Heart right ventricle (tissue), 16 donors: ENCODE measurements around the gene DHX58. TPM values are rescaled to one million over a fixed set of nuclear protein-coding genes. Genes with fewer than 3 reads are reported as not detected.

Experiments used
- ATAC-seq, 8 donors: fragments of 200-7000 bp; cut with Tn5 transposase; one replicate each; pipeline ENCODE4 v1.9.1; 2020; ENCODE audit warnings: mild to moderate bottlenecking in 8 of 8, moderate library complexity in 8 of 8, moderate number of reproducible peaks in 1 of 8
- DNase-seq, 2 donors: peaks; one replicate each; pipeline ENCODE4 v3.0.0-alpha.2; 2020
- H3K27ac ChIP-seq, 10 donors: fragments of 200-600 bp; sonication (generic) in 2 of 10; one replicate each; pipeline versions ENCODE4 v1.5.0 to v1.8.0; 2020 to 2022; ENCODE audit warnings: mild to moderate bottlenecking in 3 of 10
- H3K27me3 ChIP-seq, 7 donors: fragments of 200-600 bp; one replicate each; pipeline ENCODE4 v1.8.0; 2021 to 2022; ENCODE audit warnings: mild to moderate bottlenecking in 2 of 7
- H3K36me3 ChIP-seq, 9 donors: fragments of 200-600 bp; sonication (generic) in 1 of 9; one replicate each; pipeline versions ENCODE4 v1.5.0 to v1.8.0; 2020 to 2022; ENCODE audit warnings: mild to moderate bottlenecking in 2 of 9
- H3K4me1 ChIP-seq, 9 donors: fragments of 200-600 bp; sonication (generic) in 1 of 9; one replicate each; pipeline versions ENCODE4 v1.5.0 to v1.8.0; 2020 to 2022; ENCODE audit warnings: mild to moderate bottlenecking in 4 of 9
- H3K4me3 ChIP-seq, 10 donors: fragments of 200-600 bp; sonication (generic) in 2 of 10; one replicate each; pipeline versions ENCODE4 v1.5.0 to v1.8.0; 2020 to 2022; ENCODE audit warnings: mild to moderate bottlenecking in 7 of 10, moderate library complexity in 2 of 10
- H3K9me3 ChIP-seq, 11 donors: fragments of 200-600 bp in 10 of 11; sonication (generic) in 2 of 11; one replicate each; pipeline versions ENCODE4 v1.5.0 to v1.8.0; 2013 to 2022; ENCODE audit warnings: mild to moderate bottlenecking in 2 of 11, control low read depth in 1 of 11, moderate library complexity in 1 of 11
- WGBS, 2 donors: extraction: QIAGEN DNeasy Blood & Tissue Kit; methylation state at CpG; one replicate each; pipeline ENCODE4 v1.1.7; 2013; ENCODE audit warnings: inconsistent platforms in 1 of 2; 5-methylcytosine and 5-hydroxymethylcytosine counted together
- intact Hi-C, 10 donors: fragments of 100-400 bp; cut with DNase I; formaldehyde crosslinking; loops; one replicate each; pipeline versions ENCODE4 v1.11.1 to v1.14.2; 2022
- long read RNA-seq, 3 donors: library from polyadenylated mRNA; unstranded; transcript quantifications; one replicate each; pipeline ENCODE4 v2.0.0, GENCODE V29; 2020 to 2021
- polyA plus RNA-seq, 2 donors: library from polyadenylated mRNA; stranded (reverse); fragments of 200-250 nt; gene quantifications; one replicate each; pipeline ENCODE4 v1.2.3, GENCODE V29; 2013
- total RNA-seq, 10 donors: library from RNA; stranded (reverse); fragmentation: NEBNext Ultra II Directional in 3 of 10; extraction: Animal tissue kit (Norgen Biotek cat#: 25700) in 3 of 10; gene quantifications; one replicate each; pipeline versions ENCODE4 v1.2.1 to v1.2.4, GENCODE V29; 2021 to 2023
- TF ChIP-seq, protein P1 (sequence below), 9 donors: fragments of 200-600 bp; sonication (generic) in 2 of 9; IDR thresholded peaks; one replicate each; pipeline versions ENCODE4 v1.5.0 to v1.8.0; 2021 to 2022; ENCODE audit warnings: antibody characterized with exemption in 9 of 9, mild to moderate bottlenecking in 5 of 9, moderate library complexity in 1 of 9
- donor health status: Arrhythmogenic right ventricular cardiomyopathy.
- donor health status: ischemic (EF 13 %, LVEDD 7.1; RV severe dilation, severe dysfunction).
- donor health status: healthy with polysubstance abuse.
- donor health status: DM: no; HTN: yes; CAD: no.
- donor health status: DM: no; HTN: no; CAD: no.
- donor health status: ischemic (EF 25% LVEDD 6.9; RV normal size, moderate dysfunction).
- donor health status: ischemic (EF 25% LVEDD 5.7; RV mildly dilated, moderate dysfunction).
- donor health status: healthy.
- donor health status: DM: yes; HTN: yes; CAD: no.
- donor health status: Ischemic cardiomyopathy.
- donor health status: ischemic (EF 35%, LVEDD 5.7; RV mildly dilated, moderate dysfunction).
- donor health status: nonischemic (EF 11% LVEDD 7.7; RV severe dilation, severe dysfunction).
- donor health status: DM: yes; HTN: yes; CAD: no.
- donor health status: PGD.
- donor health status: ischemic (EF 29% LVEDD 5.4; RV normal size, mild dysfunction).
- donor health status: nonischemic (EF 23%, LVEDD 6.1; RV moderate dilation, normal function).

Gene DHX58
- total RNA-seq (1 to 10 TPM; 2.2 to 8.4 (median 4.0) TPM), polyA plus RNA-seq (10 to 100 TPM in 1 of 2 donors, 1 to 10 TPM in 1; 3.4 to 16.9 TPM)
- long read RNA-seq, donor 1, partial matches to known transcripts = 2 of 4 reads
- long read RNA-seq, donor 1, other reads (novel, unspliced or antisense) = 0 of 4 reads
- long read RNA-seq, donor 2, partial matches to known transcripts = 0 of 3 reads
- long read RNA-seq, donor 2, other reads (novel, unspliced or antisense) = 2 of 3 reads
- long read RNA-seq, donor 3, partial matches to known transcripts = 2 of 4 reads
- long read RNA-seq, donor 3, other reads (novel, unspliced or antisense) = 1 of 4 reads

DNA sequence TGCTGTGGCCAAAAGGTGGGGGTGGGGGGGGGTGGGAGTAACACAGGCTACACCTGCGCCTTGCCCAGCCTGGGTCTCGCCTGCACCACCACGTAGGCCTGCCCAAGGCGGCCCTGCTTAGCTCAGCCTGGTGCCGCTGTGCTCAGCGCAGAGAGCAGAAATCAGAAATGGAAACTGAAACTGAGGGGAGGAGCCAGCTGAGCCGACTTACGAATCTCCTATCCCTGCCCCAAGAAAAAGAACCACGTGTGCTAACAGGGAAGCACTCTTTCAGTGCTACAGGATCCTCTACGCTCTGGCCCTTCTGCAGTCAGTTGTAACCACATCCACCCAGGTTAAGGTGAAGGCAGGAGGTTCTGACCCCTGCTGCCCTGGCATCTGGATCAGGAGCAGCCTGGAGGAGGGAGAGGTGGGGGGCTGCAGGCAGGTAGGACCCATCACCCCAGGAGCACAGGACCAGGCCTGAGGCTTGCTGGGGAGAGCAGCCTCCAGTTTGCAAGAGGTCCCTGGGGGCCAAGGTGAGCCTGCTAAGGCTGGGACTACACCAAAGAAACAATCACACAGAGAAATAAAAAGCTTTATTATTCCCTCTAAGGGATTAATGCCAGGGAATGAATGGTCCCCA is at the start of gene DHX58:
Gene DHX58 (minus strand): TSS at position 163 of the 625 bp plus-strand sequence. CDS start 822 bp downstream, outside the sequence.
- 24 to 33% methylated on average over 10 of the region's 10 CpGs for WGBS, 2 donors
- Histone ChIP-seq H3K9me3 (no peaks in the 10 kb centered on the region), H3K27me3 (no peaks in the 10 kb centered on the region), H3K36me3 (peaks cover 0 to 77% (median 0%) of the 10 kb centered on the region in 9 donors), H3K4me1 (peaks cover 7 to 37% (median 17%) of the 10 kb centered on the region in 9 donors), H3K4me3 (peak within 1 kb of the TSS; percentile 16 to 69 (median 62)), H3K27ac (peak within 1 kb of the TSS; percentile 69 to 93 (median 90))
- DNase-seq (peak; percentile 56 to 82), ATAC-seq (peak; percentile 65 to 93 (median 85))
- intact Hi-C loops = loop anchor here in 2 of 10 donors (5.0 kb wide), 2 partner anchors 45 to 85 kb away; no protein-coding TSS in a partner anchor
- TF ChIP-seq, protein P1, sequence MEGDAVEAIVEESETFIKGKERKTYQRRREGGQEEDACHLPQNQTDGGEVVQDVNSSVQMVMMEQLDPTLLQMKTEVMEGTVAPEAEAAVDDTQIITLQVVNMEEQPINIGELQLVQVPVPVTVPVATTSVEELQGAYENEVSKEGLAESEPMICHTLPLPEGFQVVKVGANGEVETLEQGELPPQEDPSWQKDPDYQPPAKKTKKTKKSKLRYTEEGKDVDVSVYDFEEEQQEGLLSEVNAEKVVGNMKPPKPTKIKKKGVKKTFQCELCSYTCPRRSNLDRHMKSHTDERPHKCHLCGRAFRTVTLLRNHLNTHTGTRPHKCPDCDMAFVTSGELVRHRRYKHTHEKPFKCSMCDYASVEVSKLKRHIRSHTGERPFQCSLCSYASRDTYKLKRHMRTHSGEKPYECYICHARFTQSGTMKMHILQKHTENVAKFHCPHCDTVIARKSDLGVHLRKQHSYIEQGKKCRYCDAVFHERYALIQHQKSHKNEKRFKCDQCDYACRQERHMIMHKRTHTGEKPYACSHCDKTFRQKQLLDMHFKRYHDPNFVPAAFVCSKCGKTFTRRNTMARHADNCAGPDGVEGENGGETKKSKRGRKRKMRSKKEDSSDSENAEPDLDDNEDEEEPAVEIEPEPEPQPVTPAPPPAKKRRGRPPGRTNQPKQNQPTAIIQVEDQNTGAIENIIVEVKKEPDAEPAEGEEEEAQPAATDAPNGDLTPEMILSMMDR (IDR thresholded peaks at IDR 0.05) = peak in 1 of 9 donors; percentile 9

DNA sequence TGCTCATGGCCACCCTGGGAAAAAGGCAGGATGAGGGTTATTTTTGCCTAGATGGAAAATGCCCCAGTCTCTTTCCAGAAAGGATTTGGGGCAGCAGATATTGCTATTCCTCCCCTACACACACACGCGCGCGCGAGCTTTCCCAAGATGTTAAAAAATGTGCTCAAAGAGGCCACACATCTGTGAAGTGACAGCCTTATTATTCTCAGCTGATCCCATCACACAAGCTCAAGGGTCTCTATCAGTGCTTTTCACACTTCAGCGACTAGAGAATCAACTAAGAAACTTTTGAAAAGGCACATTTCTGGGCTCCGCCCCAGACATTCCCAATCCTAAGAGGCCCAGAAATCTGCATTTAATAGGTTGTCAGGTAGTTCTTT is 48.0 kb upstream of the DHX58 start:
- Histone ChIP-seq H3K27ac (no peak overlapping the region), H3K27me3 (no peaks in the 10 kb centered on the region), H3K4me3 (no peak overlapping the region), H3K9me3 (peaks cover 0 to 2% (median 0%) of the 10 kb centered on the region in 11 donors), H3K4me1 (peaks cover 0 to 13% (median 2%) of the 10 kb centered on the region in 9 donors), H3K36me3 (no peaks in the 10 kb centered on the region)
- ATAC-seq = no peak
- no peak for DNase-seq
- intact Hi-C loops = no loop called here
- WGBS, 2 donors = 81 to 86% methylated on average over 7 of the region's 7 CpGs
- TF ChIP-seq, protein P1 (IDR thresholded peaks at IDR 0.05) = no peak

DNA sequence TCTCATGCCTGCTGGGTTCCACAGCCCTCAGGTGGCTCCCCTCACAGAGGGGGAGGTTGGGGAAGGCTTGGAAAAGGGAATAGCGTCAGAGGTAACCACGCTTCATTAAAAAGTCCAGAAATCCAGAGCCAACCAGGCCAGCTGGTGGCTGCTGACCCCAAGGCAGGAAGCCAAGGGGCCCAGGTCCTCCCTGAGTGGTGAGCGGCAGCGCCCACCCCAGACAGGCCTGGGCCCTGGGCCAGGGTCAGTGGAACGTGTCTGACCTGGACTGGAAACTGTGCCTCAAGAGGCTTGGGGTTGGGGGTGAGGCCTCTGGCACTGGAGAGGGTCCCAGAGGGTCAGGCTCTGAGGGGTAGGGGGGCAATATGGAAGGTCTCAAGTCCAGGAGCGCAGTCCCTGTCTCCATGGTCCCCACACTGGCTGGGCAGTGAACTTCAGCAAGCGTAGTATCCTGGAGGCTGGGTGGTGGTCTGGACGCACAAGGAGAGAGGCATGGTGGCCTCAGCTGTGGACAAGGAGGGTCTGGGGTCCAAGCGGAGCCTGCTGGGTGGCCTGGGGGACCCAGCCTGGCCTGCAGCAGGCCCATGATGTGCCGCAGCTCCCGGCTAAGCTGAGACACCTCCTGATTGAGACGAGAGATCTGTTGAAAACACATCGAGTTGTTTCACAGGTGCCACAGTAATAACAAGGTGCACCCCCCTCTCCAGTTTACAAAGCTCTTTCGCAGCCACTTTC is 47.4 kb upstream of the DHX58 start:
- Histone ChIP-seq H3K4me3 (no peak overlapping the region), H3K4me1 (peaks cover 0 to 17% (median 3%) of the 10 kb centered on the region in 9 donors), H3K27ac (no peak overlapping the region), H3K9me3 (peaks cover 0 to 4% (median 0%) of the 10 kb centered on the region in 11 donors), H3K36me3 (no peaks in the 10 kb centered on the region), H3K27me3 (no peaks in the 10 kb centered on the region)
- WGBS, 2 donors = 76 to 82% methylated on average over 14 of the region's 14 CpGs
- TF ChIP-seq, protein P1 (IDR thresholded peaks at IDR 0.05) = no peak
- DNase-seq (no peak), ATAC-seq (no peak)
- intact Hi-C loops = no loop called here

DNA sequence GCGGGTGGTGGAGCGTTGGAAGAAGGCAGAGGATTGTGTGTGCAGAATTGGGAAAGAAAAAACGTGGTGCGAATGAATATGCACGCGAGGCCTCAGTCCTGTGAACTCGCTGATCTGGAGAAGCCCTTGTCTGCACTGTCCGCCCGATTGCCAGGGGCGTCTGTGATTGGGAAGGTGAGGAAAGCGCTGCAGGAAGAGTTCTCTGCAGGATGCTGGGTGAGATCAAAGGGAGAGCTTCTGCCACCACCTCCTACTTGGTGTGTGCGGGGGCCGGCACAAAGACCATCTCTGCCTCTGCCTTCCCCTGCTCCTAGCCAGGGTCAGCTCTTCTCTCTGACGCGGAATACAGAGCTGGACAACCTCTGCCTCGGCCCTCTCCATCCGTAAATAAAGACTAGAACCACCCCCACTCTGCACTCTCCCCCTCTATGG is 43.1 kb upstream of the DHX58 start:
- TF ChIP-seq, protein P1 (IDR thresholded peaks at IDR 0.05) = no peak
- no peak for DNase-seq
- intact Hi-C loops = no loop called here
- Histone ChIP-seq H3K4me1 (peaks cover 8 to 44% (median 31%) of the 10 kb centered on the region in 9 donors), H3K27me3 (no peaks in the 10 kb centered on the region), H3K27ac (peak overlapping the region in 9 of 10 donors; percentile 55 to 97 (median 69)), H3K4me3 (peak overlapping the region; percentile 5 to 100 (median 86)), H3K9me3 (peaks cover 0 to 4% (median 0%) of the 10 kb centered on the region in 11 donors), H3K36me3 (peaks cover 0 to 18% (median 0%) of the 10 kb centered on the region in 9 donors)
- WGBS, 2 donors = 24 to 29% methylated on average over 17 of the region's 17 CpGs
- no peak for ATAC-seq
